Mesothelial cell of epicardium (in vitro differentiated cells): Measurements from ENCODE around the gene SANBR. TPM values are rescaled to one million over a fixed set of nuclear protein-coding genes. Genes with fewer than 3 reads are reported as not detected.

Experiments
- DNase-seq, 2 experiments: peaks; one replicate each; pipeline ENCODE4 v3.0.0; 2021; ENCODE audit warnings: low spot score in 2 of 2; ENCODE audit not compliant: unreplicated experiment in 2 of 2
- H3K27ac Mint-ChIP-seq: 2 replicates; pipeline ENCODE4 v1.8.0; 2021; ENCODE audit warnings: mixed read lengths
- H3K27me3 Mint-ChIP-seq: 2 replicates; pipeline ENCODE4 v1.8.0; 2021; ENCODE audit warnings: low read depth, mixed read lengths
- H3K36me3 Mint-ChIP-seq: 2 replicates; pipeline ENCODE4 v1.8.0; 2021; ENCODE audit warnings: mixed read lengths
- H3K4me1 Mint-ChIP-seq: 2 replicates; pipeline ENCODE4 v1.8.0; 2021; ENCODE audit warnings: mixed read lengths
- H3K4me3 Mint-ChIP-seq: 2 replicates; pipeline ENCODE4 v1.8.0; 2021; ENCODE audit warnings: mild to moderate bottlenecking, moderate library complexity, mixed read lengths
- H3K9me3 Mint-ChIP-seq: 2 replicates; pipeline ENCODE4 v1.8.0; 2021; ENCODE audit warnings: mixed read lengths
- CTCF ChIP-seq: fragments of 200-600 bp; sonication (generic); IDR thresholded peaks from one replicate; pipeline ENCODE4 v1.5.0; 2021; ENCODE audit warnings: antibody characterized with exemption; ENCODE audit not compliant: unreplicated experiment
- total RNA-seq: library from RNA; stranded (reverse); gene quantifications from 3 replicates; pipeline ENCODE4 v1.2.1, GENCODE V29; 2021

SANBR gene
- total RNA-seq, 1 donor from 2014 or later = 14.4 TPM

DNA sequence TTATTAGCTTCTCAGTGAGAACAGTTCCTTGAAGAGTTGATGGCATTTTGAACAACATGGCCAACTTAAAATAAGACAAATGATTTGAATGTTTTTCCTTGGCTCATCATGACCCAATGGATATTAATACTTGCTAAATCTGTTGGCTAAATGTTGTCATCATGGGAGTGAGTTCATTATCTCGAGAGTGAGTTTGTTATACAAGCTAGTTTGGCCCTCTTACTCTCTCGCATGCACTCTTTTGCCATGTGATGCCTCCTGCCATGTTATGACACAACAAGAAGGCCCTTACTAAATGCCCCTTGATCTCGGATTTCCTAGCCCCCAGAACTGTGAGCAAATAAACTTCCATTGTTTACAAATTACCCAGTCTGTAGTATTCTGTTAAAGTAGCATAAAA is 22.9 kb upstream of the SANBR start:
- H3K9me3 Mint-ChIP-seq = peaks cover 18% of the 10 kb centered on the region

DNA sequence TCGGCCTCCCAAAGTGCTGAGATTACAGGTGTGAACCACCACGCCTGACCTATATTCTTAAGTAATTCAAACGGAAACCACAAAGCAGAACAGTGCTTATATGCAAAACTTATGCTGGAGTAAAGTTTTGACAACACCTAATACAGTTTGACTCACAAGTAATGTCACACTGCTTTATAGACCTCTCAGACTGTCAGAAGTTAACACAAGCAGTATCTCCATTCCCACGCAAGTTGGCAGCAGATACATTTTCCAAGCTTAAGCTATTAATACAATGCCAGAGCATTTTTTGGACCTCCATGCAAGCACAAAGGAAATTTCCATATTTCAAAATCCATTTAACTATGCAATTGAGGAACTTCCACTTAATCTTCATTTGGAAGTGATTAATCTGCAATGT is 21.0 kb upstream of the SANBR start:
- H3K4me1 Mint-ChIP-seq = peaks cover 4% of the 10 kb centered on the region
- TF ChIP-seq CTCF = no peak
- peaks cover 21% of the 10 kb centered on the region for H3K36me3 Mint-ChIP-seq
- no peak overlapping the region for H3K27ac Mint-ChIP-seq
- H3K9me3 Mint-ChIP-seq = peaks cover 3% of the 10 kb centered on the region
- H3K27me3 Mint-ChIP-seq = no peaks in the 10 kb centered on the region
- no peak for DNase-seq
- H3K4me3 Mint-ChIP-seq = no peak overlapping the region

More for the DNA sequence above, 22.9 kb upstream of the SANBR start:
- Mint-ChIP-seq H3K27me3 (no peaks in the 10 kb centered on the region), H3K27ac (no peak overlapping the region), H3K36me3 (peaks cover 27% of the 10 kb centered on the region), H3K4me3 (no peak overlapping the region), H3K4me1 (peaks cover 4% of the 10 kb centered on the region)
- no peak for TF ChIP-seq CTCF
- no peak for DNase-seq

DNA sequence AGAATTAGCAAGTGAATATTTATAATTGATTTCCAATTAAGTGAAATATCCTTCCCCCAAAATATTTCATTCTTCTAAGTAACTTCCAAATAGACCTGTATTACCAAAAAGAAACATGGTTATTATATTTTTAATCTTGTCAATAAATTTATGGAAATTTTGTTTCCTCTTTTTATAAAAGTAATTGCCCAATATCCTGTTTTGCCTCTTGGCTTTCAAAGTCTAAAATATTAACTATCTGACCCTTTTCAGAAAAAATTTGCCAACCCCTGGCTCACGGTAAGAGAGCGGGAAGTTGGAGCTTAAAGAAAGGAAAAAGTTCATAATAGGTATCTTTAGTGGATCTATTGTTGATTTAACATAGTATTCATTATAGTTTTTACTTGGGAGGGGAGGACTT is 20.4 kb upstream of the SANBR start:
- H3K36me3 Mint-ChIP-seq = peaks cover 18% of the 10 kb centered on the region
- TF ChIP-seq CTCF = no peak
- no peaks in the 10 kb centered on the region for H3K27me3 Mint-ChIP-seq
- H3K4me1 Mint-ChIP-seq = peaks cover 4% of the 10 kb centered on the region
- DNase-seq = no peak
- H3K4me3 Mint-ChIP-seq = no peak overlapping the region
- no peak overlapping the region for H3K27ac Mint-ChIP-seq
- no peaks in the 10 kb centered on the region for H3K9me3 Mint-ChIP-seq

DNA sequence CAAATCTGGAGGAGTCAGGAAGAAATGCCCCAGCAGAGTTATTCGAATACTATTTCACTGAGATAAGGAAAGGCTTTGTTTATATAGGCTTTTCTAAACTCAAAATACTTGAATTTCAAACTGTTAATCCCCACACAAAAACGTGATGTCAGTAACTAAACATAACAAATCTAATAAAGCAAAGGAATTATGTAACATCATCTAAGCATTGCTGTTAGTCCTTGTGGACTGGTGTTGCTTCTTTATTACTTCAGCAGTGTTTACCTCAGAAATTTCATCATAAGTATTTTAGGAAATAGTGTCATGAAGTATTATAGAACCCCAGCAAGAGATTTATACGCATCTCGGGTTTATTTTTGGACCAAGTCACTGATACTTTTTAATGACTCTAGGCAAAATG is 19.7 kb upstream of the SANBR start:
- Mint-ChIP-seq H3K27me3 (no peaks in the 10 kb centered on the region), H3K4me1 (peaks cover 4% of the 10 kb centered on the region), H3K9me3 (no peaks in the 10 kb centered on the region), H3K27ac (peak overlapping the region; percentile 2), H3K4me3 (no peak overlapping the region), H3K36me3 (peaks cover 18% of the 10 kb centered on the region)
- no peak for TF ChIP-seq CTCF
- no peak for DNase-seq

DNA sequence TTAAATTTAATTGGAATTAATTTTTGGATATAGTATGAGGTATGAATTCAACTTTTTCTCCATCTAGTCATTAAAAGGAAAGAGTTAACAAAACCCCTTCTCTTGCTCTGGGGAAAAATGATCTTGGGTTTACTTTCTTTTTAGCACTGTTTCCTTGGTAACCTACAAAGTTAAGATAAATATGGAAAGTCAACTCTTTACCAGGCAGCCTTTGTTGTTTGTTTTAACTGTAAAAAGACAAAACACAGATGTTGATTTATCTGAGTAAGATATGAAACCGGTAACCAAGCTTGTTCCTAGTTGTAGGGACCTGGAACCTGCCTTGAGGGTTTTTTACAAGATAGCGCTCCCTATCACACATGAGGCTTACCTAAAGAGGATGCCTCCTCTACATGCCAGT is 10.1 kb upstream of the SANBR start:
- Mint-ChIP-seq H3K4me3 (no peak overlapping the region), H3K27ac (no peak overlapping the region), H3K27me3 (no peaks in the 10 kb centered on the region), H3K9me3 (no peaks in the 10 kb centered on the region), H3K4me1 (peaks cover 2% of the 10 kb centered on the region), H3K36me3 (peaks cover 20% of the 10 kb centered on the region)
- no peak for TF ChIP-seq CTCF
- no peak for DNase-seq

DNA sequence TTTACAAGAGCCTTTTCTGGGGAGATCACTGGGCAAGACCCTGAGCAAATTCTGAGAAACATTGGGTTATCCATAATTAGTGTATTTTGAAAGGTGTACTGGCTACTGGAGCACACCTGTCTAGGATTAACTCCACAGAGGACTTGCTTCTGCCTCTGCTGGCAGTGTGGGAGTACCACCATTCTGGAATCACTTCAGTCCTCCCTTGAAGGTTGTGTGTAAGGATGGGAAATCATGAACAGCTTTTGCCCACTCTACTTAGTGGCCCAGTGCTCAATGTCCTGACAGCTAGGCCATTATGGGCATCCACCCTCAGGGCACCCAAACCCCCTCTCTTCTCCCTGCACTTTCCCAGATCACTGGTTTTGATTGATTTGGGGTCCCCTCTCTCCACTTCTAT is 8.1 kb upstream of the SANBR start:
- H3K4me3 Mint-ChIP-seq = no peak overlapping the region
- DNase-seq = no peak
- no peak overlapping the region for H3K27ac Mint-ChIP-seq
- H3K4me1 Mint-ChIP-seq = peaks cover 2% of the 10 kb centered on the region
- no peaks in the 10 kb centered on the region for H3K27me3 Mint-ChIP-seq
- TF ChIP-seq CTCF = no peak
- peaks cover 5% of the 10 kb centered on the region for H3K9me3 Mint-ChIP-seq
- H3K36me3 Mint-ChIP-seq = peaks cover 24% of the 10 kb centered on the region
